ENCODE data around the gene MCCC1.
"Not testable (repeated sequence)": the region's sequence is repeated elsewhere in the genome, so short reads cannot be mapped to it uniquely, and the experiment has no call there.

GRCh38 chr3:183066891-183067290 lies 32.4 kb downstream of the MCCC1 start:
- TF ChIP-seq, protein P1, sequence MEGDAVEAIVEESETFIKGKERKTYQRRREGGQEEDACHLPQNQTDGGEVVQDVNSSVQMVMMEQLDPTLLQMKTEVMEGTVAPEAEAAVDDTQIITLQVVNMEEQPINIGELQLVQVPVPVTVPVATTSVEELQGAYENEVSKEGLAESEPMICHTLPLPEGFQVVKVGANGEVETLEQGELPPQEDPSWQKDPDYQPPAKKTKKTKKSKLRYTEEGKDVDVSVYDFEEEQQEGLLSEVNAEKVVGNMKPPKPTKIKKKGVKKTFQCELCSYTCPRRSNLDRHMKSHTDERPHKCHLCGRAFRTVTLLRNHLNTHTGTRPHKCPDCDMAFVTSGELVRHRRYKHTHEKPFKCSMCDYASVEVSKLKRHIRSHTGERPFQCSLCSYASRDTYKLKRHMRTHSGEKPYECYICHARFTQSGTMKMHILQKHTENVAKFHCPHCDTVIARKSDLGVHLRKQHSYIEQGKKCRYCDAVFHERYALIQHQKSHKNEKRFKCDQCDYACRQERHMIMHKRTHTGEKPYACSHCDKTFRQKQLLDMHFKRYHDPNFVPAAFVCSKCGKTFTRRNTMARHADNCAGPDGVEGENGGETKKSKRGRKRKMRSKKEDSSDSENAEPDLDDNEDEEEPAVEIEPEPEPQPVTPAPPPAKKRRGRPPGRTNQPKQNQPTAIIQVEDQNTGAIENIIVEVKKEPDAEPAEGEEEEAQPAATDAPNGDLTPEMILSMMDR (IDR thresholded peaks at IDR 0.05; ENCODE audit: poor library complexity) = not testable (repeated sequence)
- TF ChIP-seq EZH2phosphoT487 (IDR thresholded peaks at IDR 0.05; ENCODE audit: low read depth, severe bottlenecking, unreplicated experiment); EZH2 (IDR thresholded peaks at IDR 0.05; ENCODE audit: borderline replicate concordance): not testable (repeated sequence)

All from hepatocyte (in vitro differentiated cells).